G401.6 (cell line): ENCODE results near the gene FRZB.
"Not testable (repeated sequence)": the region's sequence is repeated elsewhere in the genome, so short reads cannot be mapped to it uniquely, and the experiment has no call there.

ENCODE experiments used
- FAIRE-seq: peaks from 2 replicates; lab custom pipeline; 2012; peaks lifted over from hg19 to GRCh38; lab: Jason Lieb, UNC

FRZB gene

GRCh38 chr2:182866461-182867406 is at the start of gene FRZB:
TSS of gene FRZB (minus strand) at chr2:182866637. CDS start at chr2:182866552, 85 bp downstream.
- FAIRE-seq = no peak

DNA sequence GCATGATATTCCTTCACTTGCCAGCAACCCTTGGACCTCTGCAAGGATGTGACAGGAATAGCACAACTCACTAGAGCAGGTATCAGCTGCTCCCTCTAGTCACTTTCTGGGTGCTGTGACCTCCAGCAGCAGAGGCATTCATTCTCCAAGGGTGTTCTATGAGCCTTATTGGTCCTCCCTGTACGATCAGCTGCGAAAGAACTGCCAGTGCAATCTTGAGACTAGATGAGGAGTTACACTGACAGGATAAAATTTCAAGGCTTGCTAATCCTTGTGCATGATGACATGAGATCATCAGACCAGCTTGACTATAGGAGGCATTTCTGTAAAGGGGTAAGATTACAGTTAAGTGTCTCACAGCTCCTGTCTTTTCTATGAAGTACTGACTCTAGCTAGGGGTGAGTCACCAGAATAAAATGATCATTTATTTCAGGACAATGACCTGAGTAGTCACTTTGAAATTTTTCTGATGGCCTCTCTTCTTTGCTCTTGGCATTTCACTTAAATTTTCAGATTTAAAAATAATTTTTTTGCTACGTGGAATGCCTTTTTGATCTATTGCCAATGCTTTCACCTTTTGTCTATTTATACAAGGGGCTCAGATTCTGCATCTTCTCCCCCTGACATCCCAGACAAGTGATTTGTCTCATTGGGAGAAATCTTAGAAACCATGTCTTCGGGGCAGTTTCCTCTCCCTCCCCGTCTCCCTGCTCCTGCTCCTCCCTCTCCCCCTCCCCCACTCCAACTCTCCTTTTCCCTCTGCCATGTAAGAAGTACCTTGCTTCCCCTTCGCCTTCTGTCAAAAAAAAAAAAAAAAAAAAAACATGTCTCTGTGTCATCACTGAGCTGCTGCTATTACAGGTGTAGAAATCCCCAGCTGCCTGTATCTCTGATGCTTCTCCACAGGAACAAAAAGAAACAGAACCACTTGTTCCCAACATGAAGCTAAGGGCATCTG is 49.2 kb upstream of the FRZB start:
- no peak for FAIRE-seq

DNA sequence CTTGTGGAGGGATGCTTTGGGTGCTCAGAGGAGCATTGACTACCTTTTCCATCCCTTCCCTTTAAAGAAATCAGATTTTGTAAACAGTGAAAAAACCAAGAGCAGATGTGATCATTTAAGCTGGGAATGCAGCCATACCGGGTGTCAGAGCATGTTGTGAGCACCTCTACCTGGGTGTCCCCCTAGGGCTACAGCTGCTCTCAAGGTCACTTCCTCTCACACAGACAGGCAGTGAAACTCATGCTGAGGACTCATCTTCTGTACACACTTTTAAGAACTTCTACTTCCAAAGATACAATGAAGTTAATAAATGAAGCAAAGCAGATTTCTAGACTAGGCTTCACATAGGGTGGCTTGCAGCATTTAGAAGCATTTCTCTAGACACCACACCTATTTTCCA is 48.4 kb upstream of the FRZB start:
- no peak for FAIRE-seq

DNA sequence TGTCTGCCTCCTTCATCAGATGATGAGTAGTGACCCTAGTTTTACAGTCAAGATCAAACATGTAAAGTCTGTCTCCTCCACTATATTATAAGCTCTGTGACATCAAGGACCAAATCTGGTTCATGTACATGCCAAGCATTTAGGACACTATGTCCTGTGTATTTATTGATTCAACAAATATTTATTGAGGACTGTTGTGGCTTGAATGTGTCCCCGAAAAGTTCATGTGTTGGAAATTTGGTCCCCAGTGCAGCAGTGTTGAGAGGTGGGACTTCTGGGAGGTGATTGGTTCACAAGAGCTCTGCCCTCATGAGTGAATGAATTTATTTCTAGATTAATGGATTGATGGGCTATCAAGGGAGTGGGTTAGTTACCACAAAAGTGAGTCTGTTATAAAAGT is 46.6 kb upstream of the FRZB start:
- no peak for FAIRE-seq

DNA sequence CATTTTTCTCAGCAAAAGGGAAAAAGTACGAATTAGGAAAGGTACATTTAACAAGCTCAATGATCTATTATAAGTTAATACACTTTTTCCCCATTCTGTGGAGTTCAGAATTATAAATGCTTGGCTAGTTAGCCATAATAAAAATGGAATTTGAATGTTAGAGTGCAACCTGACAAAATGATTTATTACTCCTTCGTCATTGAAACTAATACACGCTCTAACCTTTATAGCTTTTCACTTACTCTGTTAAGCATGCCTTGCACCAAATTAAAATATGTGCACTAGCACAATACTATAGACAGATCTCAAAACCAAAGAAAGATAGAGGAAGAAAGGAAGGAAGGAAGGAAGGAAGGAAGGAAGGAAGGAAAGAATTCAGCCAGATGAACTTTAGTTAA is 46.1 kb upstream of the FRZB start:
- no peak for FAIRE-seq

- FAIRE-seq = no peak
These were observed 45.5 kb upstream of the FRZB start for GRCh38 chr2:182911813-182912517.

GRCh38 chr2:182910965-182911364 is 44.5 kb upstream of the FRZB start:
- no peak for FAIRE-seq

- no peak for FAIRE-seq
These were observed 40.8 kb upstream of the FRZB start for GRCh38 chr2:182907081-182907830.

GRCh38 chr2:182906454-182906853 is 40.0 kb upstream of the FRZB start:
- FAIRE-seq = no peak

DNA sequence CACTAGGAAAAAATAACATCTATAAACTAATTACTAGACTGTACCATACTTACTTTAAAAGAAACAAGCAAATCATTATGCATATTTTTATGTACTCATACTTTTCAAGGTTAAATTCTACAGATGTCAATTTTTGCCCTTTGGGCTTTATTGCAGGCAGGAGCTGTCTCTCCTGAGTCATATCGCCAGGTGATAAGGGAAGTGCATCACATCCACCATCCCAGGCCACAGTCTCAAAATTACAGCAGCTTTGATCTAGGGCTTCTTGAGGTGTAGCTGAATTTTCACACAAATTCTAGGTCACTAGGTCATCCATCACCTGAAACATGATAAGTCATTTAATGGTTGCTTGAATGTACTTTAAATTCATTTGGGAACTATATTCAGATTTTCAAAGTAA is 38.4 kb upstream of the FRZB start:
- FAIRE-seq = no peak

- FAIRE-seq = no peak
These were observed 37.1 kb upstream of the FRZB start for GRCh38 chr2:182903566-182903965.

DNA sequence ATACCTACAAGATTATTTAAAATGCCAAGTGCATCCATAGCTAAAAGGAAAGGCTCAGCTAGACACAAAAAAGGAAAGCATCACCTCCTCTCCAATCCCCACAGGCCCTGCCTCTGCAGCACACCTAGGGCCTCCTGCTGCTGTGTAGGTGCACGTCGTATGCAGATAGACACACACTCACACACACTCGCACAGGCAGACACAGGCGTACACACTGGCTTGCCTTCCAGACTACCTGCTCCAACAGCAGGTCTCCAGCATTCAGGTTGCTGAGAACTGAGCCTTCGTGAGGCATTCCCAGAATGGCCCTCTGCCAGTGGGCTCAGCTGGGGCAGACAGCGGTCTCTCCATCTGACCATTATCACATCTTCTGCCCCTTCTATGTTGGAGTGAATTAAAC is 35.3 kb upstream of the FRZB start:
- FAIRE-seq = no peak

DNA sequence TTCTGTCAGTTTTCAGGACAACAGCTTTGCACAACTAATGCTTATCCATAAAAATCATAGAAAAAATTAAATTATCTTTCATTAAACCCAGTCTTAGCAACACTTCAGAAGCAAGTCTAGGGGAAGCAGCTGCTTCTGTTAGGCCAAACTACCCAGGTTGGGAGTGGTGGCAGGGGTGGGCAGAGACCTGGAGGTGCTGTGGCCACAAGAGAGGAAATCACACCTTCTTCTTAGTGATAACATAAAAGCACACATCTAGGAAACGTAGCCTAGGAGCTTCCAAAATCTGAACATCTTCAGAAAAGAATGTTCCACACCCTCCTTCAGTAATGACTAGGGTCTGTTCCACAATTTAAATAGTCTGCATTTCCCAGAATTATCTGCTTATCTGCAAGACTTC is 32.3 kb upstream of the FRZB start:
- FAIRE-seq = no peak

- FAIRE-seq = no peak
These were observed 30.7 kb upstream of the FRZB start for GRCh38 chr2:182897137-182897536.

GRCh38 chr2:182895798-182896197 is 29.4 kb upstream of the FRZB start:
- no peak for FAIRE-seq

DNA sequence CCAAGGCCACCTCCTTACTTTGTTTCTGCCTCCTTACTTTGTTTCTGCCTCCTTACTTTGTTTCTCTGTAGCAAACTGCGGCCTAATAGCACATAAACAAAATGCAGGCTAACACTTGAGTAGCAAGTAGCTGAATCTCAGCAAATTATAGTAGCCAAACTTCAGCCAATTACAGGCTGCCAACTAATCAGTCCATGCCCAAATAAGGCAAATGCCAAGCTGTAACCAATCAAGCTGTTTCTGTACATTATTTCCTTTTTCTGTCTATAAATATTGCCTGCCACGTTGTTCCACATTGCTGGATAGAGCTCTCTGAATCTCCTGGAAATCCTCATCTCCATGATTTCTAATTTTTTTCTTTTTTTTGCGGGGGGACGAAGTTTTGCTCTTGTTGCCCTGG is 28.7 kb upstream of the FRZB start:
- FAIRE-seq = no peak

DNA sequence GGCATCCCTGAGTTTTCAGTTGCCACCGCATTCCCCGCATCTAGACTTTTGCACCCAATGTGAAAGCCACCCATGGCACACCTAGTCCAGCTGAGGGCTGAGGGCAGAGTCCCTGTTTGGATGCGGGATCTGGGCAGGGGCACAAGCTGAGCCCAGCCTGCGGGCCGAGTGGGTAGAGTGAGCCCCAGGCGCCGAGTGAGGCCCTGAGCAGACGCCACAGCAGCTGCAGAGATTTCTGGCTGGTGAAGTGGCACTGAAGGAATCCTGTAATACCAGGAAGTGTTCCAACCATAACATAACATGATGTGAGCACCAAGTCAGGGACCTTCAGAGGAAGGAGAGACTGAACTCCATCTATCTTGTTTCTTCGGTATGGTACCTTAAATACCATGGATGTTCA is 27.7 kb upstream of the FRZB start:
- no peak for FAIRE-seq

DNA sequence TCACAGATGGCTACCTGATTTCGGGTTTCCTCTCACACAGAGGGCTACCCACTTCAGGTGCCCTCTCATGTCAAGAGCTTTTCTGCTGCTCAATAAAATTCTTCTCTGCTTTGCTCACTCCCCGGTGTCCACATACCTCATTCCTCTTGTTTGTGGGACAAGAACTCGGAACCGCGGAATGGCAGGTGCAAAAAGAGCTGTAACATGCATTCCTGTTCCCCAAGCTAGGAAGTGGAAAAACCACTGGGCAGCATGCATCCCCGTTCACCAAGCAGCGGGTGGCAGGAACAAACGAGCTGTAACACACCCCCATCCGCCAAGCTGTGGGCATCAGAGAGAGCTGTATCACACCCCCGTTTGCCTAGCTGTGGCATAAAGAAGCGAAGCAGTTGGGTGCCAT is 27.2 kb upstream of the FRZB start:
- FAIRE-seq = no peak

- not testable (repeated sequence) for FAIRE-seq
These were observed 26.6 kb upstream of the FRZB start for GRCh38 chr2:182893035-182893434.

DNA sequence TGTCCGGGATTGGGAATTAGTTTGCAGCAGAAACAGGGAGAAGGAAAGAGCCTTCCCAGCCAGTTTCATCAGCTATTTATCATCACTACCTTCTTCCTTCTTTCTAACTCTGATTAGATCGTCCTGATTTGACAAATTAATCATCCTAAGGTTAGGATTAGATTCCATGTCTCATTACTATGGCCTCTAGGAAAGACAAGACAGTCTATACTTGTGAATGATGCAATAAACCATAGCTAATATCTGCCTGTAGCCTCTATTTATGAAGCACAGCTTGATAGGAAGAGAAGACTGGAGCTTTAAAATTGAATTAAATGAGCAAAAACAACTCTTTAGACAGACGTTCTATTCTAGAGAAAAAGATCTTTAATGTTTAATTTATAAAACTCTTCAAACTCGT is 25.2 kb upstream of the FRZB start:
- FAIRE-seq = no peak

DNA sequence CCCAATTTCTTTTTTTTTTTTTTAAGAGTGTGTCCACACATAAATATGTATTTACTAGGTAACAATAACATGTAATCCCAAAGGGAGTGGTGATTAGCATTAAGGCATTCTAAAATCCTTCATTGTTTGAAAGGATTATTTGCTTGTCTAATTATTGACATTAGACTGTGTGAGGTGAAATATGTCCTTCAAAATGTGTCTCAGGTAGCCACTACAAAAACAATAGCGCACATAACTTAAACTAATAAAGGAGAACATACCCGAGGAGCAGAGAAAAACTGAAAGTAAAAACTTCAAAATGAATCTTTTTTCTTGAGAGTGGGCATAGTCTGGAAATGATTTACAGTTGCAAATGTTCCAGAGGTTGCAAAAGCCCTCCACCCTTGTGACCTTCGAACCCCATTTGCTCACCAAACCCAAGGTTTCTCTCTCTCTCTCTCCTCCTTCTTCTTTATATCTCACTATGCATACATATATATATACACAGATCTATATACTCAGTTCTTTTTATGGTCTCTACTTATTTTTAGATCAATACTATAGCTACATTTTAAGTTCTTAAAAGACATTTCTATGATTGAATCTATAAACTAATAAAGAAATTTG is 24.4 kb upstream of the FRZB start:
- FAIRE-seq = no peak
